KBM-7 (cell line): ENCODE data around the gene RAET1E.
"Not testable (repeated sequence)": the region's sequence is repeated elsewhere in the genome, so short reads cannot be mapped to it uniquely, and the experiment has no call there.

Experiments used
- DNase-seq: peaks from one replicate; pipeline ENCODE4 v3.0.0-alpha.2; 2015
- in situ Hi-C: fragments of 300-500 bp; cut with MboI; formaldehyde crosslinking; loops from 2 replicates; pipeline ENCODE4 v1.14.3; 2020; ENCODE audit warnings: low sequenced_read_pairs, low pct_unique_long_range_greater_than_20kb, mixed read lengths

Gene RAET1E

DNA sequence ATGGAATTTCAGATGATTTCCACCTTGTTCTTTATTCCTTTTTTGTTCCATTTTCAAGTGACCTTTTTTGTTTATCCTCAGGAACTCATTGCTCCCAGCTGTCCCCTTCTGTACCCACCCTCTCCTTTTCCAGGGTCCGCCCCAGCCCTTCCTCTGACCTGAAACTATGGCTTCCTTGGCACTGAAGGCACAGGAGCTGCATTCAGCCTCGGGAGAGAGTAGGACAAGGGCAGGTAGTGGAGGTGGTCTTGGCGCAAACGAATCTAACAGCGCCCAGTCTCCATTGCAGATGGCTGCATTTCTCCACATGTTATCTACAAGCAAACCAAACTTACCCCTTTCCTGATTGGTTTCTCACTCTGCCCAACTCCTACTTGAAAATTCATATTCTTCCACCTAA lies 35.1 kb upstream of the RAET1E start:
- in situ Hi-C loops, result loop anchor here (10.0 kb wide), 1 partner anchor 72 kb away; no protein-coding TSS in a partner anchor
- no peak for DNase-seq

DNA sequence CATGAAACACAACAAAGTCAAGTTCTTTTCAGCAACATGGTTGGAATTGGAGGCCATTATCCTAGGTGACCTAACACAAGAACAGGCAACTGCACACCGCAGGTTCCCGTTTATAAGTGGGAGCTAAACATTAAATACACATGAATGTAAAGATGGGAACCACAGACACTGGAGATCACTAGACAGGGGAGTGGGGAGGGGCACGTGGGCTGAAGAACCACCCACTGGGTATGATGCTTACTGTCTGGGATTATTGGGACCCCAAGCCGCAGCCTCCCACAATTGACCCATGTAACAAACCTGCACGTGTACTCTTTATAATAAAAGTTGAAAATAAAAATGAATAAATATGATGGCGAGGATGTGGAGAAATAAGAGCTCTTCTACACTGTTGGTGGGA lies 33.6 kb upstream of the RAET1E start:
- in situ Hi-C loops, result loop anchor here (10.0 kb wide), 1 partner anchor 73 kb away; no protein-coding TSS in a partner anchor
- DNase-seq, result no peak

DNA sequence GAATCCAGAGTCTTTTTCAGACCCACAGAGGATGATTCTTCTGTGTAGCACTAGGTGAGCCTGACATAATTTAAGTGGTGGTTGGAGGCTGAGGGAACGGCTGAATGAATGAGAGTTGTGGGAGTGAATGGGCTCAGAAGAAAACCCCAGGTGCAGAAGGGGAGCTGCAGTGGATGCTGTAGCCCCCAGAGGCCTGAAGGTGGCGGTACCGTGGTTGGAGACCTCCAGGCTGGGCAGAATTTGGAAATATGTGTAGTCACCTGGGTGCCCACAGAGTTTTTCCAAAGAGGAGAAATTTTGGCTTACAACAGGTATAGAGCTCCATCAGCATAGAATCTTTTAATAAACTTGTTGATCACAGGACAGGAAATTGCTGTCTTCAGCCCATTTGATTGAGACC lies 31.5 kb upstream of the RAET1E start:
- in situ Hi-C loops, result no loop called here
- peak; percentile 33 for DNase-seq

DNA sequence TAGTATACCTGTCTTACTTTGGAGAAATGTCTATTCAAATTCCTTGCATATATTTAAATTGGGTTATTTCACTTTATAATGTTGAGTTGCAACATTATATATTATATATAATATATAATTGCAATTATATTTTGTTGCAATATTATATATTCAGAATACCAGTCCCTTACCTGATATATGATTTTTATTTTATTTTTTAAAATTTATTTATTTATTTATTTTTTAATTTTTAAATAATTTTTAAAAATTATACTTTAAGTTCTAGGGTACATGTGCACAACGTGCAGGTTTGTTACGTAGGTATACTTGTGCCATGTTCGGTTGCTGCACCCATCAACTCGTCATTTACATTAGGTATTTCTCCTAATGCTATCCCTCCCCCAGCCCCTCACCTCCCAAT lies 29.1 kb upstream of the RAET1E start:
- DNase-seq, in situ Hi-C loops: not testable (repeated sequence)

DNA sequence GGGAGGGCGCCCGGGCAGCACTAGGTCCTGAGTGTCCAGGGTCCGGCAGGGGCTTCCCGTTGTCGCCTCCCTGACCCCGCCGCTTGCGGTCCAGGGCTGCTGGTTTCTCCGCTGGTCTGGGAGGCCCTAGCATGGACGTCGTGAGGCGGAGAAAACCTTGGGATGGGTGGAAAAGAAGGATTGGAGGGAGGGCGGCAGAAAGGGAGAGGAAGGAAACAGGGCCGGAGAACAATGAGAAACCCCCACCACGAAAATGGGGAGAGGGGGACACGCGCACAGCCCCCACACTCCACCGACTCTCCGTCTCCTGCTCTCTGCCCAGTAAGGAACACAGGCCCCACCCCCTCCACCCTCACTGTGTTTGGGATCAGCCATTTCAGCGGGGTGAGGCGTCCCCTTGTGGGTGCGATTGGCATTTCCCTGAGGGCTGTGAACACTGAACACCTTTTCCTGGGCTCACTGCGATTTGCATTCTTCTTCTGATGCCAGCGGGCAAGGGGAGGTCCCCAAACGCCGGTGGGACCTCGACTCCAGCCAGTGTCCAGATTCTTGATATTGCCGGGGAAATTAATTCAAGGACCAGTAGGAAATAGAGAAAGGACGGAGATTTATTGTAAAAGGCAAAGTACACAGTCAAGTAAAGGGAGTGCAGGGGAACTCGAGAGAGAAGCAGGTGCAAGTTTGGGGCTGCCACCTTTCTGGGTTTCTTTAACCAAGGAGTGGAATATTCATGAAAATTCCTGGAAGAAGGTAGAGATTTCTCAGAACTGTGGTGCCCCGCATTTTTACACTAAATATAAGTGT lies 28.3 kb upstream of the RAET1E start:
- peak; percentile 91 for DNase-seq
- in situ Hi-C loops, result no loop called here

DNA sequence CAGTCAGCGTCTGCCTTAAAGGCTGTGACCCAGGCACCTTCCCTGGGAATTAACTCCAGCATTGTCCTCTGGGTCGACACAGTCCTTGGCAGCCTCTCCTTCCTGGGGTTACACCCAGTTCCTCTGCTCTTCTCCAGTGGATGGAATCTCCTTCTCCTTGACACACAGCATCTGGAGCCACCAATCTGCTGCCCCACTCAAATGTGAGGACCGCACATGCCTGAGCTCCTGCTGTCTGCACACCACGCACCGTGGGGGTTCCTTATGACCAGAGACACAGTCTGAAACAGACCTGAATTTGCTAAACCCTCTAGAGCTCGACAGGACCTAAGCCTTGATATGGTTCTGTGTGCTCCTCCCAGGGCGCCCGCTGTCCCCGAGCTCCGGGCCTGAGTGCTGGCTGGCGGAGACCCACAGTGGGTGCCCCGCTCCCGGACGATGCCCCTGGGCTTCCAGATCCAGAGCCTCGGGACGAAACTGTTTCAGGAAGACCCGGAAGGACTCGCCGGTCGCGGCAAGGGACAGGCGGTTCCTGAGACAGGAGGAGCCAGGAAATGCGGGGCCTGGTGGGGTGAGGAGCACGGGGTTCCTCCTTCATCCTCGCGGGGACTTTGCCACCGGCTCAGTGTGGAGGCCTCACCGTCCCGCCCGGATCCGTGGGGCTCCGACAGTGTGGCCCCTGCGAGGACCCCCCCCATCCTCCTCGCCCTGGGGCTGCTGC lies 27.5 kb upstream of the RAET1E start:
- in situ Hi-C loops, result no loop called here

DNA sequence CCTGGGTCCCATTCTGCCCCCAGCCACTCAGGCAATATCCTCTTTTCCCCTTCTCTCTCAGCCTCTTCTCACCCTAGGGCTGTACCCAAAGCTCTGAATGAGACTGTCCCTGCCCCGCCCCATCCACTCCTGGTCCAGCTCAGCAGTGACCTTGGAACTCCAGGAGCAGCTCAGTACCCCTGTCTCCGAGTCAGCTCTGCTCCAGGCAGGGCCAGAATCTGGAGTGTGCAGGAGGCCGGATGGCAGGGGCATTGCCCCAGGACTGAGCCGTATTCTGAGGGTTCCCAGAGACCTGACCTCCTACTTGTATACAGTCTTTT lies 27.0 kb upstream of the RAET1E start:
- DNase-seq, result no peak
- in situ Hi-C loops, result no loop called here

More for the DNA sequence above, 27.5 kb upstream of the RAET1E start:
- no peak for DNase-seq

DNA sequence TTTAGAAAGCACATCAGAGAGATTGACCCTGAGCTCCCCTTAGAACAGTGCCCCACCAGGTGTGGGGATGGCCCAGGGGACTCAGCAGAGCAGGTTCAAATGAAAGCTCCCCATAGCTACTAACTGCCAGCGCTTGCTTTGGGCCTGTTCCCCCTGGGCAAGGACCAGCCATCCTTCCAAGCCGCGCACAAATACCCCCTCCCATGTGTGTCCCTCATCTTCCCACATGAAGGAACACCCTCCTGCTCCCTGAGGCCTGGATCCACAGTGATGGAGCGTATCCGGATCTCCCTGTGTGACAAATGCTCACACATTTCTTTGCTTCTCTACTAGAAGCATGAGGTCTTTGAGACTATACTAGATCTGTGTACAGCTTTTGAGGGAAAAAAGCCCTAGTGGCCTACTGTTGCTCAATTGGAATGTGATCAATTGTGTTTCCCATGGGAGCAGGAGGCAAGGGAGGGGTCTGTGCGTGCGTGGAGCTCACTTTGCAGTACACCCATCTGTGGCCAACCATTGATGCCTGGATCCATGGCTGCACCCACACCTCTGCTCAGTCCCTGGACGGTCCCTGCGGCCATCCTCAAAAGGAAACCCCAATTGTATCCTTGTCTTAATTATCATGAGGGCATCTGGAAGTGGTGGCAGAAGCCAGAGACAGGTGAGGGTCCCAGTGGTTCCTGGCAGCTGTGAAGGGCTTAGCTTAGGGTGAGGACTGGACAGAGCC lies 26.5 kb upstream of the RAET1E start:
- DNase-seq, result no peak
- in situ Hi-C loops, result no loop called here

DNA sequence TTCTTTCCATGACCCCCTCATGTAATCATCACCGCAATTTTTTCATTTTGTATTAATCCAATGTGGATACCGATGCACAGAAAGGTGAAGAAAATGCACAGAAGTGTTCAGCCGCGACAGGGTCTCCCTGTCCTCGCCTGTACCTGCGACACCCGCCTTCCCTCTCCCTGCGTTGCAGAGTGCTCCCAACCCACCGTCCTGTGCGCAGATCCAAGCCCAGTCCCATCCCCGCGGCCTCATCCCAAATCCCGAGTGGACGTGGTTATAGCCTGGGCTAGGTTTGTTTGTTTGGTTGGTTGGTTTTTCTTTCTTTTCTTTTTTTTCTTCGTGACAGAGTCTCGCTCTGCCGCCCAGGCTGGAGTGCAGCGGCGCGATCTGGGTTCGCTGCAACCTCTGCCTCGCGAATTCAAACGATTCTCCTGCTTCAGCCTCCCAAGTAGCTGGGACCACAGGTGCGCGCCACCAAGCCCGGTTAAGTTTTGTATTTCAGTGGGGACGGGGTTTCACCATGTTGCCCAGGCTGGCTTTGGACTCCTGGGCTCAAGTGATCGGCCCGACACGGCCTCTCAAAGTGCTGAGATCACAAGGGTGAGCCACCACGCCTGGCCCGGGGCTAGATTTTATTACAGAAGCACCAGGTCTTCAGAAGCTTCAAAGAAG lies 25.5 kb upstream of the RAET1E start:
- in situ Hi-C loops, result no loop called here

DNA sequence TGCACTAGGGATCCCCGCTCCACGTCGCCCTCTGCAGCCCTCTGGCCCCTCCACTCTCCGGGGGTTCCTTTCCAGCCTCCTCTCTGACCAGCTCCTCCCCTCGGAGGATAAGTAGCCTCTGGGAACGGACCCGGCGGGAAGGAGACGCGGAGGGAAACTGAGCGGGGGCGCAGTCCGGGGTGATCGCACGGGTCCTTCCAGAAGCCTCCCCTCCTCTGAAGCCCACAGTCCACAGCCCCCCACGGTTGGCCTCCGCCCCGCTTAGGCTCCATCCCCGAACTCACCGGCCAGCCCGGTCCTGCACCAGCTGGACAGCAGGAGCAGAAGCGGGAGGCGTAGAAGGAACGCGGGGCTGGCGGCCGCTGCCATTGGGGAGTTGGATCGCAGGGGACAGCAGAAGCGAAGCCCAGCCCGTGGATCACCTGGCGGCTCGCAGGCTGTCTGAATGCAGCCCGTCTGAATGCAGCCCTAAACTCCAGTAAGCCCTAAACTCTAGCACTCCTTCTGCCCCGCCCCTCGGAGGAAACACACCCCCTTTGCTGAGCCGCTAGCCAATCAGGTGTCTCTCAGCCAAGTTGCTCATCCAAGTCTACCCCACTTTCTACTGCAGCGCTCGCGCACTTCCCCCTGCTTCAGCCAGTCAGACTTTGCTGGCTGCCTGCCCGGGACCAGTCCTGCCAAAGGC lies 24.9 kb upstream of the RAET1E start, which contains the start of gene RAET1G:
Gene RAET1G, minus strand, starts transcription at position 480 of the 685 bp plus-strand sequence. Its CDS starts 111 bp downstream, at position 369.
- DNase-seq, result peak; percentile 95
- in situ Hi-C loops, result no loop called here

More for the DNA sequence above, 25.5 kb upstream of the RAET1E start:
- DNase-seq, result no peak

DNA sequence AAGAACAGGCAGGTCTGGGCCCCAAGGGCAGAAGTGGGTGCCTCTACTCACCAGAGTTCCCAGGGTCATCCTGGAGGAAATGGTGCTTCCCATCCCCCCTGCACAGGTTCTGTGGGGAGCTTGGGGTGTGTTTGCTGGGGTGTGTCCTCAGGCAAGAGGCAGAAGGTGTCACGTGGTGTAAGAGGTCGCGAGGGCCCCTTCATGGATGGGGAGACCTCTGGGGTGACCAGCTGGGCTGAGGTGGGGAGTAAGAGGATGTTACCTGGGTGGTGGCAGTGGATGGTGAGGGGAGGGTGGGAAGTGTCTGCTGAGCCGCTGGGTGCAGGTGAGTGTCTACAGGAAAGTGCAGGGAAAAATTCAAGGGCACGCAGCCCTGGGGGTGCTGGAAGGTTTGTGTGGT lies 24.2 kb upstream of the RAET1E start:
- DNase-seq, in situ Hi-C loops: not testable (repeated sequence)

DNA sequence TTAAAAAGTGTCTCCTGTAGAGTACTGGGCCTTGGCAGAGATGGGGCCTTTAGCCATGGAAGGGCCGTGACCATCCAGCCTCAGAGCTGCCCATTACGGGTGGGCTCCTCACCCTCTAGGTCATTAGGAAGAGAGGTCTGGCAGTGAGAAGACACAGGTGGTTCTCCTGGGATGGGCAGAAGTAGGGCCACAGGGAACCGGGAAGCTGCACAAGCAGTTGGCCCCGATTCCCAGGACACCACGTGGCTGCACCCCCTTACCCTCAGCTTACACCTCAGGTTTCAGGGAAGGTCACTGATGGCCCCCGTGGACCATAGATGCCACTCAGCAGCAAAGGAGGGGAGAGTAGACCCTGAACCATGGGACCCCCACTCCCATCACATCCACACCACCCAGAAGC lies 23.4 kb upstream of the RAET1E start:
- no peak for DNase-seq

DNA sequence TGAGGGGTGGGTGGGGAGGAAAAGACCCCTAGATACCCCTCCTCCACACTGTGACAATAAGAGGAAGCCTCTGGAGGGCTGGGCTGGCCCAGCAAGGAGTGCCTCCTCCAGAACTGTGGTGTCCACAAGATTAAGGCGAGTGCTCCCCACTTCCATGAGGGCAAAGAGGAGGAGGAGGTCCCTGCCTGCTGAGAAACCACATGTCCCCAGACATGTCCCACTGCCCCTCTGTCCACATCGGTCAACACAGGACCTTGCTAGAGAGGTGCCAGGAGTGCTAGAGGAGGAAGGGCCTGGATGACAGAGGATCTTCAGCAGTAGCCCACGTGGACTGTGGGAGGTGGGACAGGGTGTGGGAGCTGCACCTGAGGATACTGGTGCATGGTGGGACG lies 21.9 kb upstream of the RAET1E start:
- in situ Hi-C loops, result no loop called here
- no peak for DNase-seq

More for the DNA sequence above, 23.4 kb upstream of the RAET1E start:
- in situ Hi-C loops, result no loop called here

DNA sequence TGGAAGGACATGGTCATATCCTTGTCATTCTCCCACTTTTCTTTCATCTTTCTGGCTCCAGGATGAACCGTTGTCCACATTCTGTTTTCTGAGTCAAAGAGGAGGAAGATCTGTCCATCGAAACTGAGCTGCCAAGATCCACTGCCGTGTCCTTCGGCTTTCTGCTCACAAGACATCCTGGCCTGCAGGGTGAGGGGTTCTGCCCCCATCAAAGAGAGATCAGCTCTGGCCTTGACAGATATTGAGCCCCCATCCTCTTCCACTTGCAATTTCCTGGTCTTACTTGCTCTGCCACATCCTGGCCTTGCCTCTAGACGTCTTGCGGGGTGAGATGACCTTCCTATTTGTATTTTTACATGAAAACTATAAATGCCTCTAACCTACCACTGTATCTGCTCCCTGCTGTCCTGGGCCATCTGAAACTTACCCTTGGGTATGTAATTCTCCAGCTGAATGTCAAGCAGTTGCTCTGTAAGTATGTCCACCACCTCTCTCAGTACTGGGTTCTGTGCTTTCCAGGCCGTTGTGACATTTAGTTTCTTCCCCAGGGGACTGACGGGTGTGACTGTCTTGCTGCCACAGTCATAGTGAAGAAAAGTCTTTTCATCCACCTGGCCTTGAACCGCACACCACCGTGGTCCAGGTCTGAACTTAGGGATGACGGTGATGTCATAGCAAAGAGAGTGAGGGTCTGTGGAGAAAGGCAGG lies 21.4 kb upstream of the RAET1E start:
- in situ Hi-C loops, DNase-seq: not testable (repeated sequence)

DNA sequence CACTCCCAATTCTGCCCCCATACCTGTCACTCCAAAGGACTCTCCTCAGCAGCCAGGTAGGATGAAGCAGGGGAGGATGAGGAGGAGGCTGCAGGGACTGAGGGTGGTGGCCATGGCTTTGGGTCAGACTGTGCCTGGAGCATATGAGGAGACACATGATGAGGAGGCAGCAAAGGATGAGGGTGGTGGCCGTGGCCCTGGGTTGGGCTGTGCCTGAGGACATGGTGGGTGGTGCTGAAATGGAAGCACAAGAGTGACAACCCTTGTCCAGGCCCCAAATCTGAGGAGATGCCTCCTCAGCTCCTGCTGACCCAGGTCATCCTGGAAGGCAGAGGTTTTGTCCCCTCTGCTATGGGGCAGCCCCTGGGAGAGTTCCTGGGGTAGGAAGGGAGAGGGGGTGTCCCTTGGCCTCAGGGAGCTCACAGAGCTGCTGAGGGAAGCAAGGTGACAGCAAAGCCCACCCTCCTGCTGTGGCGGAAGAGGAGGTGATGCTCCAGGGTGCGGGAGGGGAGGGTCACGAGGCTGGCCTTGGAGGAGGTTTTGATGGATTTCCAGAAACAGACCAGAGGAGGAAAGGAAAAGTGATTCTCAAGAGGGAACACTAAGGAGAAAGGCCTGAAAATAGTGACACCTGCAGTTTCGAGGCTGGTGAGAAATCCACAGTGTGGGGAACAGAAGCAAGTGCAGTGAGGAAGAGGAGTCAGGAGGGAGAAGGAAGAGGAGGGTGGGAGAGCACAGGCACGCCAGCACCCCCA lies 20.4 kb upstream of the RAET1E start:
- in situ Hi-C loops, result no loop called here

DNA sequence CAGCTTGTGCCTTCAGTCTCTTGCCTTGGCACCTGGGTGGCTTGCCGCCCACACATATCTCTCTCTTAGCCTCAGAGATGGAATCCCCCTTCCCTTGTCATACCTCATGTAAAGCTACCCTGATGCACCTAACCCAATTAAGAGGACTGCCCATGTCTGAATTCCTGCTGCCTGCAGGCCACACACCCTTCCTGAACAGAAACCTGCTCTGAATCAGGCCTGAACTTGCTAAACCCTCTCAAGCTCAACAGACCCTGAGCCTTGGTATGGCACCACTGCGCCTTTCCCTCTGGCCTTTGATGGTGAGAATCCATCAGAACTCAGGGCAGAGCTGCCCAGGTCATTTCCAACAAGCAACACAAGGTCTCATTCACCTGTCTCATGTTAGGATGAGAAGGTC lies 19.8 kb upstream of the RAET1E start:
- in situ Hi-C loops, result no loop called here
- no peak for DNase-seq

More for the DNA sequence above, 20.4 kb upstream of the RAET1E start:
- DNase-seq, result no peak
